K562 (cell line): ENCODE results near the gene AGBL1.

Source experiments
- ATF2 ChIP-seq: sonication (generic); formaldehyde crosslinking; IDR thresholded peaks from 2 replicates; pipeline ENCODE4 v1.8.1; 2022; ENCODE audit warnings: missing genetic modification reagents
- CTCF ChIP-seq, 3 experiments: IDR thresholded peaks in 2 of 3; conservative IDR thresholded peaks in 1 of 3; 2 replicates each; pipeline ENCODE4 v1.5.1; 2011 to 2012; ENCODE audit warnings: low read length in 3 of 3, mild to moderate bottlenecking in 3 of 3, control low read depth in 2 of 3, improper control_type of control experiment in 1 of 3, inconsistent platforms in 1 of 3, low read depth in 1 of 3, mixed read lengths in 1 of 3, moderate library complexity in 1 of 3; ENCODE audit not compliant: insufficient read depth in 2 of 3
- EP300 ChIP-seq: IDR thresholded peaks from 2 replicates; pipeline ENCODE4 v1.6.1; 2012; ENCODE audit warnings: low read length, improper control_type of control experiment
- ETV6 ChIP-seq, 3 experiments: fragments of 150-350 bp in 1 of 3; sonication (generic) in 1 of 3; formaldehyde crosslinking in 1 of 3; IDR thresholded peaks; 2 replicates each; pipeline versions ENCODE4 v1.6.1 to v1.8.0; 2014 to 2022; ENCODE audit warnings: borderline replicate concordance in 2 of 3, low read depth in 2 of 3, antibody characterized with exemption in 1 of 3, low read length in 1 of 3, mild to moderate bottlenecking in 1 of 3, missing genetic modification reagents in 1 of 3
- FOXK1 ChIP-seq: sonication (generic); formaldehyde crosslinking; IDR thresholded peaks from 2 replicates; pipeline ENCODE4 v1.8.0; 2022; ENCODE audit warnings: missing genetic modification reagents, mild to moderate bottlenecking, borderline replicate concordance
- GABPB1 ChIP-seq: sonication (generic); formaldehyde crosslinking; IDR thresholded peaks from 2 replicates; pipeline ENCODE4 v1.8.0; 2022; ENCODE audit warnings: mild to moderate bottlenecking, missing genetic modification reagents
- NCOA4 ChIP-seq: fragments of 450-650 bp; IDR thresholded peaks from 2 replicates; pipeline ENCODE4 v1.6.1; 2018; ENCODE audit warnings: mild to moderate bottlenecking; ENCODE audit not compliant: partially characterized antibody
- SIX5 ChIP-seq, 2 experiments: IDR thresholded peaks; 2 replicates each; pipeline ENCODE4 v1.6.1; 2011; ENCODE audit warnings: low read length in 2 of 2, borderline replicate concordance in 1 of 2, low read depth in 1 of 2, mild to moderate bottlenecking in 1 of 2, moderate library complexity in 1 of 2; ENCODE audit not compliant: insufficient read depth in 1 of 2
- ZNF140 ChIP-seq: fragments of 250-450 bp; sonication (Bioruptor Pico); IDR thresholded peaks from 2 replicates; pipeline ENCODE4 v1.8.0; 2021; ENCODE audit warnings: moderate library complexity, mild to moderate bottlenecking, inconsistent platforms

GRCh38 chr15:87033056-87033455 is 953.4 kb downstream of the AGBL1 start:
- TF ChIP-seq ATF2 (CRISPR knock-in tag) (no peak), CTCF (IDR thresholded peaks at IDR 0.05 in 2 of 3, conservative IDR thresholded peaks at IDR 0.05 in 1 of 3; ENCODE audit: insufficient read depth in 2 of 3, low read depth in 1 of 3, low read length in 3 of 3) (no peak), SIX5 (IDR thresholded peaks at IDR 0.05; ENCODE audit: borderline replicate concordance in 1 of 2, insufficient read depth in 1 of 2, low read depth in 1 of 2, low read length in 2 of 2) (no peak), ETV6 (IDR thresholded peaks at IDR 0.05; ENCODE audit: borderline replicate concordance in 1 of 2, low read depth in 2 of 2, low read length in 1 of 2) (no peak), ETV6 (CRISPR knock-in tag; IDR thresholded peaks at IDR 0.05; ENCODE audit: borderline replicate concordance) (no peak), ZNF140 (CRISPR knock-in tag) (no peak), NCOA4 (no peak), GABPB1 (no peak), EP300 (no peak), FOXK1 (CRISPR knock-in tag) (no peak)
